Measurements from ENCODE around the gene VHLL.

The VHLL gene

GRCh38 chr1:156258859-156259258, 40.2 kb downstream of the VHLL start:
- DNase-seq: no peak

GRCh38 chr1:156257711-156258110, 41.4 kb downstream of the VHLL start:
- DNase-seq: peak in 5 of 58 donors; percentile 18 to 49 (median 20)

GRCh38 chr1:156253634-156254033, 45.5 kb downstream of the VHLL start:
- no peak for DNase-seq

- peak in 7 of 58 donors; percentile 21 to 39 (median 29) for DNase-seq
Observed at GRCh38 chr1:156251527-156251926, 47.6 kb downstream of the VHLL start.

GRCh38 chr1:156249593-156249992, 49.5 kb downstream of the VHLL start:
- no peak for DNase-seq
